Vagina (tissue), 2 donors: ENCODE data around the gene SLC51A.

Source experiments
- POLR2A ChIP-seq, 2 donors: fragments of 450-650 bp; IDR thresholded peaks; one replicate each; pipeline ENCODE4 v1.6.1; 2017; ENCODE audit warnings: antibody characterized with exemption in 2 of 2, mild to moderate bottlenecking in 2 of 2, moderate library complexity in 2 of 2
- TF ChIP-seq, protein P1 (sequence below), 3 experiments: fragments of 450-650 bp in 2 of 3; fragments of 200-600 bp in 1 of 3; sonication (generic) in 1 of 3; IDR thresholded peaks; one replicate each; pipeline ENCODE4 v1.5.1; 2017 to 2019; ENCODE audit warnings: antibody characterized with exemption in 3 of 3, mild to moderate bottlenecking in 2 of 3, moderate library complexity in 2 of 3

GRCh38 chr3:196168808-196169391, 47.4 kb upstream of the SLC51A start:
- TF ChIP-seq, protein P1, sequence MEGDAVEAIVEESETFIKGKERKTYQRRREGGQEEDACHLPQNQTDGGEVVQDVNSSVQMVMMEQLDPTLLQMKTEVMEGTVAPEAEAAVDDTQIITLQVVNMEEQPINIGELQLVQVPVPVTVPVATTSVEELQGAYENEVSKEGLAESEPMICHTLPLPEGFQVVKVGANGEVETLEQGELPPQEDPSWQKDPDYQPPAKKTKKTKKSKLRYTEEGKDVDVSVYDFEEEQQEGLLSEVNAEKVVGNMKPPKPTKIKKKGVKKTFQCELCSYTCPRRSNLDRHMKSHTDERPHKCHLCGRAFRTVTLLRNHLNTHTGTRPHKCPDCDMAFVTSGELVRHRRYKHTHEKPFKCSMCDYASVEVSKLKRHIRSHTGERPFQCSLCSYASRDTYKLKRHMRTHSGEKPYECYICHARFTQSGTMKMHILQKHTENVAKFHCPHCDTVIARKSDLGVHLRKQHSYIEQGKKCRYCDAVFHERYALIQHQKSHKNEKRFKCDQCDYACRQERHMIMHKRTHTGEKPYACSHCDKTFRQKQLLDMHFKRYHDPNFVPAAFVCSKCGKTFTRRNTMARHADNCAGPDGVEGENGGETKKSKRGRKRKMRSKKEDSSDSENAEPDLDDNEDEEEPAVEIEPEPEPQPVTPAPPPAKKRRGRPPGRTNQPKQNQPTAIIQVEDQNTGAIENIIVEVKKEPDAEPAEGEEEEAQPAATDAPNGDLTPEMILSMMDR (IDR thresholded peaks at IDR 0.05): no peak
- TF ChIP-seq POLR2A (IDR thresholded peaks at IDR 0.05): no peak
